B cell (primary cell): ENCODE measurements around the gene ANKS1B. TPM values are rescaled to one million over a fixed set of nuclear protein-coding genes. Genes with fewer than 3 reads are reported as not detected.

Experiments used
- ATAC-seq: fragments of 200-7000 bp; cut with Tn5 transposase; one replicate; pipeline ENCODE4 v1.10.0; 2021; ENCODE audit warnings: low read depth, mild to moderate bottlenecking, moderate number of reproducible peaks, moderate library complexity
- CTCF ChIA-PET: fragments of 350-600 bp; sonication (Branson Sonifier 250); formaldehyde crosslinking; loops from one replicate; lab custom pipeline; 2021; ENCODE audit warnings: antibody characterized with exemption, inconsistent platforms; lab: Charles Lee
- POLR2A ChIA-PET: fragments of 350-600 bp; sonication (Branson Sonifier 250); formaldehyde crosslinking; loops from one replicate; lab custom pipeline; 2021; ENCODE audit warnings: antibody characterized with exemption; lab: Charles Lee
- DNase-seq: peaks from one replicate; pipeline ENCODE4 v3.0.0; 2013
- H2AFZ ChIP-seq: 2 replicates; pipeline ENCODE4 v1.6.1; 2012; ENCODE audit warnings: mild to moderate bottlenecking, low read depth, low read length; ENCODE audit not compliant: insufficient read depth, poor library complexity, severe bottlenecking
- H3K27ac ChIP-seq, 2 donors: 1 replicate in 1 of 2; 2 replicates in 1 of 2; pipeline ENCODE4 v1.5.1; 2012 to 2013; ENCODE audit warnings: low read length in 2 of 2, mild to moderate bottlenecking in 2 of 2, moderate library complexity in 1 of 2
- H3K27me3 ChIP-seq, 4 experiments: fragments of 200-600 bp in 1 of 4; sonication (generic) in 1 of 4; replicated peaks in 1 of 4; 1 replicate in 2 of 4; 2 replicates in 2 of 4; pipeline versions ENCODE4 v1.6.1 to v1.7.0; 2013 to 2016; ENCODE audit warnings: low read length in 3 of 4, mild to moderate bottlenecking in 2 of 4, mixed read lengths in 1 of 4, moderate library complexity in 1 of 4; ENCODE audit not compliant: insufficient read depth in 4 of 4, control insufficient read depth in 3 of 4; ENCODE audit errors: control extremely low read depth in 1 of 4
- H3K36me3 ChIP-seq, 2 experiments: replicated peaks in 1 of 2; 1 replicate in 1 of 2; 2 replicates in 1 of 2; pipeline versions ENCODE4 v1.6.1 to v1.7.1; 2013; ENCODE audit warnings: low read length in 1 of 2; ENCODE audit not compliant: insufficient read depth in 2 of 2, control insufficient read depth in 1 of 2; ENCODE audit errors: control extremely low read depth in 1 of 2, extremely low read depth in 1 of 2
- H3K4me1 ChIP-seq, 2 donors: fragments of 200-600 bp in 1 of 2; sonication (generic) in 1 of 2; 1 replicate in 1 of 2; 2 replicates in 1 of 2; pipeline versions ENCODE4 v1.5.1 to v1.6.1; 2013 to 2017; ENCODE audit warnings: low read length in 2 of 2; ENCODE audit not compliant: control insufficient read depth in 2 of 2, insufficient read depth in 2 of 2
- H3K4me2 ChIP-seq: replicated peaks from 2 replicates; pipeline ENCODE3; 2012; ENCODE audit warnings: mild to moderate bottlenecking, low read depth, low read length; ENCODE audit not compliant: poor library complexity, severe bottlenecking
- H3K4me3 ChIP-seq, 5 experiments: fragments of 200-600 bp in 1 of 5; sonication (generic) in 1 of 5; 1 replicate in 3 of 5; 2 replicates in 2 of 5; pipeline versions ENCODE4 v1.5.1 to v1.7.0; 2011 to 2016; ENCODE audit warnings: low read length in 4 of 5, mild to moderate bottlenecking in 4 of 5, low read depth in 2 of 5, control low read depth in 1 of 5, moderate library complexity in 1 of 5; ENCODE audit not compliant: insufficient read depth in 1 of 5; ENCODE audit errors: control extremely low read depth in 1 of 5, extremely low read depth in 1 of 5
- H3K79me2 ChIP-seq: fragments of 200-600 bp; sonication (generic); one replicate; pipeline ENCODE4 v1.6.0; 2016; ENCODE audit warnings: low read length; ENCODE audit not compliant: control insufficient read depth, insufficient read depth
- H3K9ac ChIP-seq: fragments of 200-600 bp; sonication (generic); 2 replicates; pipeline ENCODE4 v1.6.1; 2017; ENCODE audit warnings: mild to moderate bottlenecking, low read length, moderate library complexity
- H3K9me3 ChIP-seq, 3 donors: one replicate each; pipeline versions ENCODE4 v1.6.1 to v1.7.1; 2013; ENCODE audit warnings: low read length in 2 of 3; ENCODE audit not compliant: control insufficient read depth in 2 of 3, insufficient read depth in 1 of 3; ENCODE audit errors: control extremely low read depth in 1 of 3
- H4K20me1 ChIP-seq: 2 replicates; pipeline ENCODE4 v1.6.0; 2012; ENCODE audit warnings: mild to moderate bottlenecking, low read length; ENCODE audit not compliant: insufficient read depth, control insufficient read depth, poor library complexity, severe bottlenecking
- H3K27ac Mint-ChIP-seq: one replicate; pipeline ENCODE4 v1.8.0; 2021; ENCODE audit warnings: mixed read lengths
- H3K27me3 Mint-ChIP-seq: one replicate; pipeline ENCODE4 v1.8.0; 2021; ENCODE audit warnings: mixed read lengths
- H3K4me1 Mint-ChIP-seq: one replicate; pipeline ENCODE4 v1.8.0; 2021; ENCODE audit warnings: mixed read lengths
- H3K4me3 Mint-ChIP-seq: one replicate; pipeline ENCODE4 v1.8.0; 2021; ENCODE audit warnings: mixed read lengths
- H3K9me3 Mint-ChIP-seq: one replicate; pipeline ENCODE4 v1.8.0; 2022; ENCODE audit warnings: mixed read lengths; ENCODE audit not compliant: insufficient read depth
- CTCF ChIP-seq: fragments of 200-600 bp; IDR thresholded peaks from one replicate; pipeline ENCODE4 v1.8.0; 2022; ENCODE audit warnings: antibody characterized with exemption, mild to moderate bottlenecking
- EZH2 ChIP-seq: IDR thresholded peaks from 2 replicates; pipeline ENCODE4 v1.6.1; 2012; ENCODE audit warnings: borderline replicate concordance, low read depth, mild to moderate bottlenecking, moderate library complexity, low read length; ENCODE audit not compliant: insufficient read depth, poor library complexity, severe bottlenecking
- WGBS: methylation state at CpG from one replicate; pipeline ENCODE4 v1.1.5; 2013; ENCODE audit warnings: missing lambda C conversion rate; ENCODE audit not compliant: insufficient coverage; 5-methylcytosine and 5-hydroxymethylcytosine counted together
- intact Hi-C: fragments of 100-400 bp; cut with micrococcal nuclease; formaldehyde crosslinking; loops from one replicate; pipeline ENCODE4 v1.10.0; 2022
- polyA plus RNA-seq: library from polyadenylated mRNA; depleted of rRNA; stranded (reverse); fragments of >200 nt; gene quantifications from 2 replicates; pipeline ENCODE4 v1.2.3, GENCODE V29; 2012
- total RNA-seq, 2 donors: library from RNA; stranded (reverse); fragments of 120-200 nt in 1 of 2; gene quantifications; 1 replicate in 1 of 2; 2 replicates in 1 of 2; pipeline versions ENCODE4 v1.2.3 to v1.2.4, GENCODE V29; 2013 to 2022

ANKS1B gene
- total and polyA plus RNA-seq, 2 donors (not counting 1 experiment from before 2014, with no cell fraction given): not detected

DNA sequence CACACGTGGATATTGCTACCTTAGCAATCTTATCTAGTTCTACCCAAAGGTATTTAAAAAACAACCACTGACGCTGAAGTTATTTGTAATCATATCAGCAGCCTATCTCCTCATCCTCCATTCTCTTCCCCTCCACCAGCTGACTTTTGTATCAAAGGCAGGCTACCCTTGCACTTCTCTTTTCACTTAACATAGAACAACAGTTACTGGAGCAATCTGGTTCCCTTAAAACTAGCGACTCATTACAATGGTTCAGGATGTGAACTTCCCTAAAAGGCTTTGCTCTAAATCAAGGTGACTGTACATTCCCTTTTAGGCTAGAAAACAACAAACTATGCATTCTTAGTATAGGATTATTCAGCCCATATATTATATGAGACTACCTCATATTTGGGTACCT lies 935.0 kb downstream of the ANKS1B start:
- ATAC-seq (no peak), DNase-seq (no peak)
- no peak overlapping the region for H2AFZ ChIP-seq
- Mint-ChIP-seq H3K4me1 (no peaks in the 10 kb centered on the region), H3K27me3 (no peaks in the 10 kb centered on the region), H3K9me3 (peaks cover 2% of the 10 kb centered on the region), H3K4me3 (no peak overlapping the region), H3K27ac (no peak overlapping the region)
- intact Hi-C loops: no loop called here
- CTCF ChIA-PET: no interaction called here
- POLR2A ChIA-PET: no interaction called here
- H3K36me3 ChIP-seq: no peaks in the 10 kb centered on the region
- H3K4me1 ChIP-seq: no peaks in the 10 kb centered on the region
- H3K27ac ChIP-seq: no peak overlapping the region
- TF ChIP-seq CTCF (no peak), EZH2 (no peak)
- peaks cover 0 to 6% (median 0%) of the 10 kb centered on the region in 3 donors for H3K9me3 ChIP-seq
- no peaks in the 10 kb centered on the region for H4K20me1 ChIP-seq
- H3K4me2 ChIP-seq: no peak overlapping the region
- WGBS: 0% methylated on average over 1 of the region's 3 CpGs
- H3K79me2 ChIP-seq: no peaks in the 10 kb centered on the region
- no peak overlapping the region for H3K4me3 ChIP-seq
- no peak overlapping the region for H3K9ac ChIP-seq
- no peaks in the 10 kb centered on the region for H3K27me3 ChIP-seq

- Histone ChIP-seq H3K4me1 (no peaks in the 10 kb centered on the region), H3K9ac (no peak overlapping the region), H3K4me2 (no peak overlapping the region), H4K20me1 (no peaks in the 10 kb centered on the region), H3K27me3 (peaks cover 0 to 3% (median 0%) of the 10 kb centered on the region in 4 experiments), H3K9me3 (peaks cover 0 to 3% (median 0%) of the 10 kb centered on the region in 3 donors), H3K36me3 (no peaks in the 10 kb centered on the region), H2AFZ (no peak overlapping the region), H3K4me3 (no peak overlapping the region), H3K27ac (no peak overlapping the region), H3K79me2 (no peaks in the 10 kb centered on the region)
- 100% methylated on average over 1 of the region's 2 CpGs for WGBS
- TF ChIP-seq CTCF: no peak
- TF ChIP-seq EZH2: no peak
- no peak overlapping the region for H3K4me3 Mint-ChIP-seq
- DNase-seq: no peak
- H3K27ac Mint-ChIP-seq: no peak overlapping the region
- intact Hi-C loops: no loop called here
- POLR2A ChIA-PET: no interaction called here
- no peaks in the 10 kb centered on the region for H3K4me1 Mint-ChIP-seq
- CTCF ChIA-PET: interaction anchor here (1.2 to 1.9 kb wide), 4 partner anchors 9 to 575 kb away, joined by 3 to 7 read pairs (median 4); no protein-coding TSS in a partner anchor
- no peak for ATAC-seq
- H3K9me3 Mint-ChIP-seq: peaks cover 2% of the 10 kb centered on the region
- H3K27me3 Mint-ChIP-seq: peaks cover 10% of the 10 kb centered on the region
These were observed 939.6 kb downstream of the ANKS1B start for GRCh38 chr12:99045158-99045557.
